ENCODE results near the gene SLC2A13. TPM values are rescaled to one million over a fixed set of nuclear protein-coding genes. Genes with fewer than 3 reads are reported as not detected.

SLC2A13 gene
- total RNA-seq, 2 donors from 2014 or later, result 14.5 to 20.0 TPM

DNA sequence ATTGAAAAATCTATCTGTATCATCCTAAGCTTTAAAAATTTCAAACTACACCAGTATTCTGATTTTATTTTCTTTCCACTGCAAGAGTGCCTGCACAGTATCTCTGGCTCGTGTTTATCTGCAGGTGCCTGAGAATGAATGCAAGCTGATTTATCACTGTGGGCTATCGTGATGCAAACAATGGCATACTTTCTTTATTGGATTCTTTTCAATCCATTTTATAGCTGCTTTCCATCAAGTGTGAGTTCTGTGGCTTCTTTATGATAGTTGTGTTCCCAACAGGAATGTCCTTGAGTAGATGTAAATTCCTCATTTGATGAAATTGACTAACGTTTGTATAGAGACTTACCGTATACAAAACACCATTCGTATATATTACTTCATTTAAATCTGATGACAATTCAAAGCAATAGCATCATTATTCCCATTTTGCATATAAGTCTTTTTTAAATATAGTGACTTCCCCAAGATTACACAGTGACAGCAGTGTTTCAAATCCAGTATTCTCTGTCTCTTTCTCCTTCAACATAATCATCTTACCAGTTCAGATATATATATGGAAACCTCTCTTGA is 326.0 kb downstream of the SLC2A13 start:
- Histone ChIP-seq H3K4me1 (ENCODE audit: control insufficient read depth in 1 of 2, low read depth in 2 of 2) (no peaks in the 10 kb centered on the region), H3K9me3 (no peaks in the 10 kb centered on the region), H3K36me3 (no peaks in the 10 kb centered on the region), H3K27me3 (replicated peaks; ENCODE audit: insufficient read depth) (no peaks in the 10 kb centered on the region), H3K4me3 (no peak overlapping the region), H3K27ac (no peak overlapping the region)
- DNase-seq (ENCODE audit: low spot score), result no peak
- TF ChIP-seq, protein P1, sequence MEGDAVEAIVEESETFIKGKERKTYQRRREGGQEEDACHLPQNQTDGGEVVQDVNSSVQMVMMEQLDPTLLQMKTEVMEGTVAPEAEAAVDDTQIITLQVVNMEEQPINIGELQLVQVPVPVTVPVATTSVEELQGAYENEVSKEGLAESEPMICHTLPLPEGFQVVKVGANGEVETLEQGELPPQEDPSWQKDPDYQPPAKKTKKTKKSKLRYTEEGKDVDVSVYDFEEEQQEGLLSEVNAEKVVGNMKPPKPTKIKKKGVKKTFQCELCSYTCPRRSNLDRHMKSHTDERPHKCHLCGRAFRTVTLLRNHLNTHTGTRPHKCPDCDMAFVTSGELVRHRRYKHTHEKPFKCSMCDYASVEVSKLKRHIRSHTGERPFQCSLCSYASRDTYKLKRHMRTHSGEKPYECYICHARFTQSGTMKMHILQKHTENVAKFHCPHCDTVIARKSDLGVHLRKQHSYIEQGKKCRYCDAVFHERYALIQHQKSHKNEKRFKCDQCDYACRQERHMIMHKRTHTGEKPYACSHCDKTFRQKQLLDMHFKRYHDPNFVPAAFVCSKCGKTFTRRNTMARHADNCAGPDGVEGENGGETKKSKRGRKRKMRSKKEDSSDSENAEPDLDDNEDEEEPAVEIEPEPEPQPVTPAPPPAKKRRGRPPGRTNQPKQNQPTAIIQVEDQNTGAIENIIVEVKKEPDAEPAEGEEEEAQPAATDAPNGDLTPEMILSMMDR (IDR thresholded peaks at IDR 0.05), result no peak
- no peak for ATAC-seq (ENCODE audit: insufficient number of reproducible peaks, low FRiP score, low read depth)

DNA sequence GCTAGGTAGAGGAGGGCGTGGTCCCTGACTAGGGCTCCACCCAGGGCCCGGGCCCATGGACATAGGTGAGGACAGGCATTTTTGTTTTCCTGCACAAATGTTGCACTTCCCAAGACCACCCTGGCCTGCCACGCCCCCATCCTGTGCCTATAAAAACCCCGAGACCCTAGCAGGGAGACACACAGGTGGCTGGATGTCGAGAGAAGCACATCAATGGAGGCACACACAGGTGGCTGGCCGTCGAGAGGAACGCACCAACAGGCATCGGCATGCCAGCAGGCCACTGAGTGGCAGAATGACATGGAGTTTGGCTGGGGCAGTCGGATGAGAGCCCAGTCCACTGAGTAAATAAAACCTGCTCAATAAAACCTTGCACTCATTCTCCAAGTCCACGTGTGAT is 328.4 kb downstream of the SLC2A13 start:
- ATAC-seq (ENCODE audit: insufficient number of reproducible peaks, low FRiP score, low read depth), result no peak
- Histone ChIP-seq H3K27me3 (replicated peaks; ENCODE audit: insufficient read depth) (no peaks in the 10 kb centered on the region), H3K27ac (no peak overlapping the region), H3K9me3 (no peaks in the 10 kb centered on the region), H3K4me1 (ENCODE audit: control insufficient read depth in 1 of 2, low read depth in 2 of 2) (no peaks in the 10 kb centered on the region), H3K4me3 (no peak overlapping the region), H3K36me3 (no peaks in the 10 kb centered on the region)
- TF ChIP-seq, protein P1 (IDR thresholded peaks at IDR 0.05), result no peak
- DNase-seq (ENCODE audit: low spot score), result no peak

DNA sequence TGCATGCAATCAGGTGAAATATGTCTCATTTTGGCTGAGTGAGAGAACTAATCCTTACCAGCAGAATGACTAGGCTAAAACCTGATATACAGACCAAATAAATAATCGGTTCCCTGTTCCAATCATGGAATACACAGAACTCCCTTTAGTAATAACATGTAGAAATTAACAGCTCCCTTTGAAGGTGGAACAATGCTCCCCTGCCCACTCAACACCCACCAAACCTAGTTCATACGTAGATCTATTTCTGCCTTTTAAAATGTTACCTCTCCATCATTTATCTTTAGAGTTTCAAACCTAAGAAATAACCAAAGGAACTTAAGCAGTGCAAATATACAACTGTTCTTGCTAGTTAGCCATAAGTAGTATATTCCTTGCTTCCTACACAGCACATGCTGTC is 332.6 kb downstream of the SLC2A13 start:
- Histone ChIP-seq H3K36me3 (no peaks in the 10 kb centered on the region), H3K4me3 (no peak overlapping the region), H3K9me3 (no peaks in the 10 kb centered on the region), H3K27me3 (replicated peaks; ENCODE audit: insufficient read depth) (no peaks in the 10 kb centered on the region), H3K4me1 (ENCODE audit: control insufficient read depth in 1 of 2, low read depth in 2 of 2) (no peaks in the 10 kb centered on the region), H3K27ac (no peak overlapping the region)
- DNase-seq (ENCODE audit: low spot score) (no peak), ATAC-seq (ENCODE audit: insufficient number of reproducible peaks, low FRiP score, low read depth) (no peak)
- TF ChIP-seq, protein P1 (IDR thresholded peaks at IDR 0.05), result no peak

DNA sequence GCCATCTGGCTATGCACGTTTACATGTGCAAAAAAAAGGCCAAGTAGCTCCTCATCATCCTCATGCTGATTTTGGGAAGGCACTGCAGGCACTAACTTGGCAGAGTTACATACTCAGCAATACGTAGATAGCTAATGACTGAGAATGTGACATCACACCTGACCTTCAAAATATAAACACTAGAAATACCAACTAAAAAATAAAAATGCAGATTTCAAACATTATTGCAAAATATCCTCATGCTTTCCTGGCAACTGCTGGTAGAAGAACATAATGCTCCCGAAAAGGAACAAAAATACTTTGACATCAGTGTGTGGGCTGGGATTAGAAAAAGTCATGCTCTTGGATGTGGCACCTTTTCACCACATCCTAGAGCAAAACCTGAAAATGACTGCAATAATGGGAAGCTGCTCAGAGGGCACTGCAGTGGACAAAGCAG is 333.0 kb downstream of the SLC2A13 start:
- Histone ChIP-seq H3K27ac (no peak overlapping the region), H3K4me3 (no peak overlapping the region), H3K27me3 (replicated peaks; ENCODE audit: insufficient read depth) (no peaks in the 10 kb centered on the region), H3K4me1 (ENCODE audit: control insufficient read depth in 1 of 2, low read depth in 2 of 2) (no peaks in the 10 kb centered on the region), H3K9me3 (no peaks in the 10 kb centered on the region), H3K36me3 (no peaks in the 10 kb centered on the region)
- DNase-seq (ENCODE audit: low spot score) (no peak), ATAC-seq (ENCODE audit: insufficient number of reproducible peaks, low FRiP score, low read depth) (peak; percentile 52)
- TF ChIP-seq, protein P1 (IDR thresholded peaks at IDR 0.05), result no peak

DNA sequence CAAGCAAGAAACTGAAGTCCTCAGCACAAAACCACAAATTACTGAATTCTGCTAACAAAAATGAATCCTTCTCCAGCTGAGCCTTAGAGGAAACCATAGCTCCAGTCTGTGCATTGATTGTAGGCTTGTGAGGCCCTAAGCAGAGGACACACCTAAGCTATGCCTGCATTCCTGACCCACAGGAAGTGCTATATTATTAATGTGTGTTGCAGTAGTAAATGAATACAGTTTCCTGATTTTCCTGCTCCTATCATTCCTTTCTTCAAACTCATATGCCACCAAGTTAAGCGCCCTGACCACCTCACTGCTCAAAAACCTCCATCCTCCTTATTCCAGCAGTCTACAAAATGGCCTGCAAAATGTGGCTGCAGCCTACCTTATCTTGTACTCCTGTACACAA is 334.4 kb downstream of the SLC2A13 start:
- Histone ChIP-seq H3K27ac (no peak overlapping the region), H3K4me1 (ENCODE audit: control insufficient read depth in 1 of 2, low read depth in 2 of 2) (no peaks in the 10 kb centered on the region), H3K36me3 (no peaks in the 10 kb centered on the region), H3K27me3 (replicated peaks; ENCODE audit: insufficient read depth) (no peaks in the 10 kb centered on the region), H3K4me3 (no peak overlapping the region), H3K9me3 (no peaks in the 10 kb centered on the region)
- no peak for ATAC-seq (ENCODE audit: insufficient number of reproducible peaks, low FRiP score, low read depth)
- no peak for DNase-seq (ENCODE audit: low spot score)
- TF ChIP-seq, protein P1 (IDR thresholded peaks at IDR 0.05), result no peak

Measured in thoracic aorta (tissue), 2 donors.